Measurements from ENCODE around the gene TECPR2.

- TF ChIP-seq CTCF (IDR thresholded peaks at IDR 0.05; ENCODE audit: insufficient read depth, low read depth, low read length) (no peak), EZH2 (IDR thresholded peaks at IDR 0.05; ENCODE audit: insufficient read depth, low read length) (no peak)
Observed at GRCh38 chr14:102326583-102326982, 36.2 kb upstream of the TECPR2 start.

Data from astrocyte (in vitro differentiated cells and primary cell).